HEK293 (cell line): Measurements from ENCODE around the gene HBA2.

Source experiments
- ZNF18 ChIP-seq: fragments of 450-650 bp; formaldehyde crosslinking; IDR thresholded peaks from 2 replicates; pipeline ENCODE4 v1.5.1; 2016; ENCODE audit warnings: missing biosample characterization, missing genetic modification characterization
- TF ChIP-seq, protein P1 (sequence below): fragments of 450-650 bp; formaldehyde crosslinking; IDR thresholded peaks from 2 replicates; pipeline ENCODE4 v1.5.1; 2016; ENCODE audit warnings: missing biosample characterization, missing genetic modification characterization

DNA sequence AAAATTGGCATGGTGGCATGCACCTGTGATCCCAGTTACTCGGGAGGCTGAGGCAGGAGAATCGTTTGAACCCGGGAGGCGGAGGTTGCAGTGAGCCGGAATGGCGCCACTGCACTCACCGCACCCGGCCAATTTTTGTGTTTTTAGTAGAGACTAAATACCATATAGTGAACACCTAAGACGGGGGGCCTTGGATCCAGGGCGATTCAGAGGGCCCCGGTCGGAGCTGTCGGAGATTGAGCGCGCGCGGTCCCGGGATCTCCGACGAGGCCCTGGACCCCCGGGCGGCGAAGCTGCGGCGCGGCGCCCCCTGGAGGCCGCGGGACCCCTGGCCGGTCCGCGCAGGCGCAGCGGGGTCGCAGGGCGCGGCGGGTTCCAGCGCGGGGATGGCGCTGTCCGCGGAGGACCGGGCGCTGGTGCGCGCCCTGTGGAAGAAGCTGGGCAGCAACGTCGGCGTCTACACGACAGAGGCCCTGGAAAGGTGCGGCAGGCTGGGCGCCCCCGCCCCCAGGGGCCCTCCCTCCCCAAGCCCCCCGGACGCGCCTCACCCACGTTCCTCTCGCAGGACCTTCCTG lies 7.5 kb downstream of the HBA2 start, which contains the start of gene HBQ1:
- TF ChIP-seq, protein P1, sequence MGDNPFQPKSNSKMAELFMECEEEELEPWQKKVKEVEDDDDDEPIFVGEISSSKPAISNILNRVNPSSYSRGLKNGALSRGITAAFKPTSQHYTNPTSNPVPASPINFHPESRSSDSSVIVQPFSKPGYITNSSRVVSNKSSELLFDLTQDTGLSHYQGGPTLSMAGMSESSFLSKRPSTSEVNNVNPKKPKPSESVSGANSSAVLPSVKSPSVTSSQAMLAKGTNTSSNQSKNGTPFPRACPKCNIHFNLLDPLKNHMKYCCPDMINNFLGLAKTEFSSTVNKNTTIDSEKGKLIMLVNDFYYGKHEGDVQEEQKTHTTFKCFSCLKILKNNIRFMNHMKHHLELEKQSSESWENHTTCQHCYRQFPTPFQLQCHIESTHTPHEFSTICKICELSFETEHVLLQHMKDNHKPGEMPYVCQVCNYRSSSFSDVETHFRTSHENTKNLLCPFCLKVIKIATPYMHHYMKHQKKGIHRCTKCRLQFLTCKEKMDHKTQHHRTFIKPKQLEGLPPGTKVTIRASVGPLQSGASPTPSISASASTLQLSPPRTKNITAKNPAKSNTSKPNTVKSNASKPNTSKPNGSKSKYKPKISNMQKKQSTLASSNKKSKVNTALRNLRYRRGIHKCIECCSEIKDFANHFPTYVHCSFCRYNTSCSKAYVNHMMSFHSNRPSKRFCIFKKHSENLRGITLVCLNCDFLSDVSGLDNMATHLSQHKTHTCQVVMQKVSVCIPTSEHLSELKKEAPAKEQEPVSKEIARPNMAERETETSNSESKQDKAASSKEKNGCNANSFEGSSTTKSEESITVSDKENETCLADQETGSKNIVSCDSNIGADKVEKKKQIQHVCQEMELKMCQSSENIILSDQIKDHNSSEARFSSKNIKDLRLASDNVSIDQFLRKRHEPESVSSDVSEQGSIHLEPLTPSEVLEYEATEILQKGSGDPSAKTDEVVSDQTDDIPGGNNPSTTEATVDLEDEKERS = no peak
- no peak for TF ChIP-seq ZNF18 (tag by site-specific recombination)
